GM18499 (cell line): ENCODE results near the gene THRA.

Source experiments
- ATAC-seq: cut with Tn5 transposase; IDR thresholded peaks from one replicate; pipeline ENCODE4 v1.9.1; 2021; ENCODE audit warnings: moderate number of reproducible peaks; ENCODE audit not compliant: insufficient read depth, unreplicated experiment

THRA gene, protein sequence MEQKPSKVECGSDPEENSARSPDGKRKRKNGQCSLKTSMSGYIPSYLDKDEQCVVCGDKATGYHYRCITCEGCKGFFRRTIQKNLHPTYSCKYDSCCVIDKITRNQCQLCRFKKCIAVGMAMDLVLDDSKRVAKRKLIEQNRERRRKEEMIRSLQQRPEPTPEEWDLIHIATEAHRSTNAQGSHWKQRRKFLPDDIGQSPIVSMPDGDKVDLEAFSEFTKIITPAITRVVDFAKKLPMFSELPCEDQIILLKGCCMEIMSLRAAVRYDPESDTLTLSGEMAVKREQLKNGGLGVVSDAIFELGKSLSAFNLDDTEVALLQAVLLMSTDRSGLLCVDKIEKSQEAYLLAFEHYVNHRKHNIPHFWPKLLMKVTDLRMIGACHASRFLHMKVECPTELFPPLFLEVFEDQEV

DNA sequence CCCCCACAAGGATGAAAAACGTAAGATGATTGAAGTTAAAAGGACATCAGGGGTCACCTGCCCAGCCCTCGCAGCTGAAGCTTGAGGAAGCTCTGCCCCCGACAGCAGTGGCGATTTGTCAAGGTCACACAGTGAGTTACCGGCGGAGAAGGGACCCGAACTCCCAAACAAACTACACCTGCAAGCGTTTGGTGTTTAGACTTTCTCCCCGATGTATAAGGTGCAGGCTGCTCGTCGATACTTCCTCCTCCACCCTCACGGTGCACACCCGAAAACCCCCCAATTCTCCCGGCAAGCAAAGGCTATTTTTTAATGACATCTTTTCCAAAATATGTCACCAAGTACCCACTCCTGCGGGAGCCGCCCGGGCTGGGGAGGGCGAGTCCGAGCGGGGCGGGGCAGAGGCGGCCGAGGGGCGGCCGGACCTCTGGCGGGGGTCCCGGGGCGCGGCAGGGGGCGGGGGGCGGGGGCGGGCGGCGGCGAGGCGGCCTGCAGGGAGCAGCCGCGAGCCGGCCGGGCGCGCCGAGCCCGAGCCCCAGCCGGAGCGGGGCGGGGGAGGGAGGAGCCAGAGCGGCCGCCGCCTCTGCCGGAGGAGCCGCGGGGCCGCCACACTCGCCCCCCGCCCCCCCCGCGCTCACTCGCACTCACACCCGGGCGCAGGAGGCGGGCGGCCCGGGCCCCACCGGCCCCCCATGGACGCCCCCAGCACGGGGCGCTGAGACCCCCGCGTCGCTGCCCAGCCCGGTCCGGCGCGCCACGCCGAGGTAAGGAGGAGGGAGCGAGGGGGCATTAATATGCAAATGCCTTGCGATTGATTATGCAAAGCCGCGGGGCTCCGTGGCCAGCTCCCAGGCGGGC, at the start of gene THRA:
Gene THRA, plus strand, starts transcription at position 637 of the 858 bp plus-strand sequence. CDS start 11,524 bp downstream, outside the sequence.
- no peak for ATAC-seq

- no peak for ATAC-seq
These were observed 48.3 kb upstream of the THRA start for GRCh38 chr17:40014375-40014980.

GRCh38 chr17:40015005-40015997, 47.5 kb upstream of the THRA start, which contains the start of gene CSF3:
TSS of gene CSF3 (plus strand) at chr17:40015440. CDS start at chr17:40015475, 35 bp downstream.
- no peak for ATAC-seq

GRCh38 chr17:40015998-40016985, 46.5 kb upstream of the THRA start:
- no peak for ATAC-seq

DNA sequence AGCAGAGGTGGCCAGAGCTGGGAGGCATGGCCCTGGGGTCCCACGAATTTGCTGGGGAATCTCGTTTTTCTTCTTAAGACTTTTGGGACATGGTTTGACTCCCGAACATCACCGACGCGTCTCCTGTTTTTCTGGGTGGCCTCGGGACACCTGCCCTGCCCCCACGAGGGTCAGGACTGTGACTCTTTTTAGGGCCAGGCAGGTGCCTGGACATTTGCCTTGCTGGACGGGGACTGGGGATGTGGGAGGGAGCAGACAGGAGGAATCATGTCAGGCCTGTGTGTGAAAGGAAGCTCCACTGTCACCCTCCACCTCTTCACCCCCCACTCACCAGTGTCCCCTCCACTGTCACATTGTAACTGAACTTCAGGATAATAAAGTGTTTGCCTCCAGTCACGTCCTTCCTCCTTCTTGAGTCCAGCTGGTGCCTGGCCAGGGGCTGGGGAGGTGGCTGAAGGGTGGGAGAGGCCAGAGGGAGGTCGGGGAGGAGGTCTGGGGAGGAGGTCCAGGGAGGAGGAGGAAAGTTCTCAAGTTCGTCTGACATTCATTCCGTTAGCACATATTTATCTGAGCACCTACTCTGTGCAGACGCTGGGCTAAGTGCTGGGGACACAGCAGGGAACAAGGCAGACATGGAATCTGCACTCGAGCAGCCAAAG, 45.2 kb upstream of the THRA start:
- no peak for ATAC-seq

DNA sequence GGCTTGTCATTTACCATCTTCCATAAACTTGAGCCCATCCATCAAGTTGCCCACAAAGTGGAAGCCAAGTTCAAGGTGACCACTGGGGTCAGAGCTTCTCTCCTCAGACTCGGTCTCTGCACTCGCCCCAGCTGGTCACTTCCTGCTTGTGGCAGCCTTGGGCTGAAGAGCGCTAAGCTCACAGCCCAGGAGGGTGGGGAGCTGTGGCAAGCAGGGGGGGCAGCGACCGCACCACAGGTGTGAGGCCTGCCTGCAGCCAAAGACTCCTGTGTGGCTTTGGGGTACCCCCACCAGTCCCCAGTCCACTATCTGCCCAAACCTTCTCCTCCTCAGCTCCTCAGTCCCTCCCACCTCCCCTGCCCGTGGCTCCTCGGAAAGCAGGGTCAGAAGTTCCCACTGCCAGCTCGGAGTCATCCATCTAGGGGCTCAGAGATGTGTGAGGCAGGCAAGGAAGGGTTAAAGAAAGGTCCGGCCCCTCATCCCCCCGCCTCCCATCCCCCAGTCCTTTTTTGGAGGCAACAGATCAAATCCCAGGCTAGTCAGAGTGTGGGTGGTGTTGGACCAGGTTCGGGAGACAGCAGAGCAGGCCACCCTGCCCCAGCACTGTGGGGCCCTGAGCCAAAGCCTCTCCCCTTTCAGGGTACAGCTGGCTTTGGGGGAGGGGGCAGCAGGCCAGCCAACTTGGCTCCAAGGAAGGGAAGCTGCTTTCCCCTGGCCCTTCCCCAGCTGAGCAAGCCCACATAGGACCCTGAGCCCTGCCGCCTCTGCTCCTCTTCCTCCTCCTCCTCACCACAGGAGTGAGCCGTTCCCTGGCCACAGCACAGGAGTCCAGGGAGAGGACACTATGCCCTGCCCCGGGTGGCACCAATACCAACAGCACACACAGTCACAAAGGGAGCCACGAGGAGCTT, 44.3 kb upstream of the THRA start:
- ATAC-seq = no peak

DNA sequence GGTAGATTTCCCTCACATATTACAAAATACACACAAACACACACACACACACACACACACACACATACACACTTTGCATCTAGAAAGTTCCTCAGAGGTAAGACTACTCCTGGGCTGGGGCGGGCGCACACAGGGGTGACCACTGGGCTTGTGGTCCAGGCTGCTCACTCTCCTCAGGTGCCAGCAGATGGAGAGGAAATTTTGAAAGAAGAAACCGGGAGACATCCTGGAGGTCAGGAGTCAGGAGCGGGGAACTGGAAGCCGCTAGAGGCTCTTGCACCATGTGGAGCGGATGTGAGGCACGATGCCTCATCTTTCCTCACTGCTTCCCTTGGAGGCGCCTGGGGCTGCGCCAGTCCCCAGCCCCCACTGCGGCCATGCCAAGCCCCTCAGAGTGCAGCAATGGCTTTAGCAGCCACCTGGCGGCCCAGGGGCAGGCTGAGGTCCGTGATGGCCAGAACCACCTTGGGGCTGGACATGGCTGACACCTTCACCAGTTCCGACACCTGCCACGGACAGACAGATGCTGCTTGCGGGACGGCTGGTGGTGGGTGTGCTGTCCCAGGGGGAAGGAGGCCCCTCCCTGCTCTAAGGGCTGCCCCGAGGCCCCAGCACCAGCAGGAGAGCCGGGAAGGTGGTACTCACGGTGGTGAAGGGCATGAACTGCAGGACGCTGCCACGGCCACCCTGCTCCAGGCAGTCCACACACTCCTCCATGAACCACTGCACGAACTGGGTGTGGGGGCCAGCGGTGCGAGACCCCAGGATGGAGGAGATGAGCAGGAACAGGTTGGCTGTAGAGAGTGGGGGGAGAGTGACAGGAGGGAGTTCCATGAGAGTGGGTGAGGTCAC, 43.4 kb upstream of the THRA start:
- no peak for ATAC-seq

DNA sequence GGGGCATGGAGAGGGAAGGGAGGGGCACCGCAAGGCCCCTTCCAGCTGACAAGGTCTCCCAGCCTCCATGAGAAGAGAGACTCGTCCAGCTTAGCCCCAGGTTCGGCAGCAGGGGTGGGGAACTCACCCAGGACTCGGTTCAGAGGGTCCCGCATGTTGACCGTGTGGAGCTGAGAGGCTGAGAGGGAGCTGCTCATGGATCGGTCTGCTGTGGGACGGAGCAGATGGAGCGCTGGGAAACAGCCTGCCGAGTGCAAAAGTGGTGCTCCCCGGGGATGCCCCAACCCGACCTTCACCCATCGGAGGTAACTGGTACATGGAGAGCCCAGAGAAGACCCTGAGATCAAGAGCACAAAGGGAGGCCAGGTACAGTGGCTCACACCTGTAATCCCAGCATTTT, 42.6 kb upstream of the THRA start:
- ATAC-seq = no peak

DNA sequence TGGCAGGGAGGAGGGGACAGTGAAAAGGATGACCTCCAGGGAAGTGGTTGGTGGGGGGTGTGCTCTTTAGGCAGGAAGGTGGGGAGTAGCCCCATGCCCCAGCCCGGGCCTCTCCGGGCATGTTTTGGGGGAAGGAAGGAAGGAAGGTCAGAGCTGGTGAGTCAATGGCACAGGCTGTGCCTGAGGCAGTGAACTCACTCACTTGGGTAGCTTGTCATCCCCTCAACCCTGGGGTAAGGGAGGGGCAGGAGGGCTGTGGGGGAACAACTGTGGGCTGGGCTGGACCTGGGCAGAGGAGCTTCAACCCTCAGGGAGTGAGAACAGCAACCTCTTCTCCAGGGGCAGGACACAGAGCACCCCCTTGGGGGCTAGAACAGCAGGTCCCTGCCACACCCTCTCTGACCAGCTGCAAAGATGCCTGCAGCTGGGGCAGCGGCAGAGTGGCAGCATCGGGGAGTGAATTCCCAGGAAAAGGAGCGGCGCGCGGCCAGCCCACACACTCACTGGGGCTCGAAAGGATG, 41.3 kb upstream of the THRA start:
- ATAC-seq = no peak

DNA sequence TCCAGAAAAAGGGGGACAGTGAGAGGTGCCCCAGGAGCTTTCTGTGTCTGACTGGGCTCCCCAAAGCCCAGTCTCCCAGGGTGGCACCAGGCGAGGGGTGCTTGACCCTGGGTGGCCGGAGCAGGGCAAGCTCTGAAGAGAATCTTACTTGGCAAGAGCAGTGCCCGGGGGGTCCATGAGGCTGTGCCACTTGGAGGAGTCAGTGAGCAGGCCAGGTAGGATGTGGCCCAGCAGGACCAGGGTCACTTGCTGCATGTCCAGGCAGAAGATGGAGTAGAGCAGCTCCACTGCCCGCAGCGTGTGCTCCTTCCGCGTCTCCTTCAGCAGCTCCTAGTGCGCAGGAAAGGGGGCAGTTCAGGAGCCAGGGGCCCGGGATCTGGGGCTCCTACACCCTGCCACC, 40.3 kb upstream of the THRA start:
- no peak for ATAC-seq

- ATAC-seq = no peak
These were observed 39.7 kb upstream of the THRA start for GRCh38 chr17:40022961-40023541.

- no peak for ATAC-seq
These were observed 39.0 kb upstream of the THRA start for GRCh38 chr17:40023590-40024292.

GRCh38 chr17:40024901-40025300, 37.9 kb upstream of the THRA start:
- ATAC-seq = no peak

- ATAC-seq = no peak
These were observed 37.2 kb upstream of the THRA start for GRCh38 chr17:40025559-40025958.
